ENCODE results near the gene PUS3.
A peak's percentile ranks its signal among the peaks of the same experiment; 100 is the strongest.

The PUS3 gene

DNA sequence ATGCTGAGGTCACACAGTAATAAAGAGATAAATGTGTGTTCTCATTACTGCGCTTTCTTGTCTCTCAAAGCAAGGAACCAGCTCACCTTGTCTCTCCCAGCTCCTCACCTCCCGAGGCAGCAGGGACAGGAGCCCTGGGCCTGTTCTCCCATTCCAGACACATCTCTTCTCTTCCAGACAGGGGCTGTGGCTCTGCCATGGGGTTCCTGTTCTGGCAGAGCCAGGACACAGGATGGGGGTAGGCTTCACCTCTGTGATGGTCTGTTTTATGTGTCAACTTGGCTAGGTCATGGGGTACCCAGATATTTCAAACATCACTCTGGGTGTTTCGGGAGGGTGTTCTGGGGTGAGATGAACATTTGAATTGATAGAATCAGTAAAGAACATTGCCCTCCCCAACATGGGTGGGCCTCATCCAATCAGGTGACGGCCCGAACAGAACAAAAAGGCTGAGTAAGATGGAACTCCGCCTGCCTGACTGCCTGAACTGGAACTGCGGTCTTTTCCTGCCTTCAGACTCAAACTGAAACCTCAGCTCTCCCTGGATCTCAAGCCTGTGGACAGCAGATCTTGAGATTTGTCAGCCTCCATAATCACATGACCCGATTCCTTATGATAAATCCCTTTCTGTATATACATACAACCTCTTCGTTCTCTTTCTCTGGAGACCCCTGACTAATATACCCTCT, 40.8 kb upstream of the PUS3 start:
- DNase-seq (ENCODE audit: low spot score) = no peak
- TF ChIP-seq, protein P1, sequence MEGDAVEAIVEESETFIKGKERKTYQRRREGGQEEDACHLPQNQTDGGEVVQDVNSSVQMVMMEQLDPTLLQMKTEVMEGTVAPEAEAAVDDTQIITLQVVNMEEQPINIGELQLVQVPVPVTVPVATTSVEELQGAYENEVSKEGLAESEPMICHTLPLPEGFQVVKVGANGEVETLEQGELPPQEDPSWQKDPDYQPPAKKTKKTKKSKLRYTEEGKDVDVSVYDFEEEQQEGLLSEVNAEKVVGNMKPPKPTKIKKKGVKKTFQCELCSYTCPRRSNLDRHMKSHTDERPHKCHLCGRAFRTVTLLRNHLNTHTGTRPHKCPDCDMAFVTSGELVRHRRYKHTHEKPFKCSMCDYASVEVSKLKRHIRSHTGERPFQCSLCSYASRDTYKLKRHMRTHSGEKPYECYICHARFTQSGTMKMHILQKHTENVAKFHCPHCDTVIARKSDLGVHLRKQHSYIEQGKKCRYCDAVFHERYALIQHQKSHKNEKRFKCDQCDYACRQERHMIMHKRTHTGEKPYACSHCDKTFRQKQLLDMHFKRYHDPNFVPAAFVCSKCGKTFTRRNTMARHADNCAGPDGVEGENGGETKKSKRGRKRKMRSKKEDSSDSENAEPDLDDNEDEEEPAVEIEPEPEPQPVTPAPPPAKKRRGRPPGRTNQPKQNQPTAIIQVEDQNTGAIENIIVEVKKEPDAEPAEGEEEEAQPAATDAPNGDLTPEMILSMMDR (IDR thresholded peaks at IDR 0.05; ENCODE audit: extremely low read depth, missing control alignments) = no peak

DNA sequence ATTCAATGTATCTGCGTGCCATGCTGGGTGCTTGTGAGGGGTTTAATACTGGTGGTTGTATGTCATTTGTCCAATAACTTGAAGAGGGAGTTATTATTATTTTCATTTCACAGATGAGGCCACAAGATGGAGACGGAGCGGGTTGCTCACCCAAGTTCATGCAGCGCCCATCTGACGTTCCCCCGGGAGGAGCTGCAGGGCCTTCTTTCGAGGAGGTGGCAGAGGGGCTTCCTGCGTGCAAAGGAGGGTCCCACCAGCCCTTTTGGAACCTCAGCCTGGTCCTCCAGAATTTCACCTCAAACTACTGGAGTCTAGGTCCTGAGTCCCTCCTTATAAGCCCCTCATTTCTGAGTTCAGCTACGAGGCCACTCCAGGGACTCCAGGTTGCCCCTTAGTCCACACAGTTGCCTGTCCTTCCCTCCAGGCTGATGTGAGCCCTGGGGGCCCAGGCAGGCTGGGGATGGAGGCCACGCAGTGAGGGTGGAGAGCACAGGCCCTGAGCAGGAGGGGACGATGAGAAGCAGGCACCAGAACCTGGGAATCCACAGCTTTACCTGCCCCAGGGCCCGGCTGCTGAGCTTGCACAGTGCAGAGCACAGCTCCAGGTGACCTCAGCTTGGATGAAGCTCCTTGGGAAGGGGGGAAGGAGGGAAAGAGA, 39.9 kb upstream of the PUS3 start:
- TF ChIP-seq, protein P1 (IDR thresholded peaks at IDR 0.05; ENCODE audit: extremely low read depth, missing control alignments) = no peak
- DNase-seq (ENCODE audit: low spot score) = no peak

DNA sequence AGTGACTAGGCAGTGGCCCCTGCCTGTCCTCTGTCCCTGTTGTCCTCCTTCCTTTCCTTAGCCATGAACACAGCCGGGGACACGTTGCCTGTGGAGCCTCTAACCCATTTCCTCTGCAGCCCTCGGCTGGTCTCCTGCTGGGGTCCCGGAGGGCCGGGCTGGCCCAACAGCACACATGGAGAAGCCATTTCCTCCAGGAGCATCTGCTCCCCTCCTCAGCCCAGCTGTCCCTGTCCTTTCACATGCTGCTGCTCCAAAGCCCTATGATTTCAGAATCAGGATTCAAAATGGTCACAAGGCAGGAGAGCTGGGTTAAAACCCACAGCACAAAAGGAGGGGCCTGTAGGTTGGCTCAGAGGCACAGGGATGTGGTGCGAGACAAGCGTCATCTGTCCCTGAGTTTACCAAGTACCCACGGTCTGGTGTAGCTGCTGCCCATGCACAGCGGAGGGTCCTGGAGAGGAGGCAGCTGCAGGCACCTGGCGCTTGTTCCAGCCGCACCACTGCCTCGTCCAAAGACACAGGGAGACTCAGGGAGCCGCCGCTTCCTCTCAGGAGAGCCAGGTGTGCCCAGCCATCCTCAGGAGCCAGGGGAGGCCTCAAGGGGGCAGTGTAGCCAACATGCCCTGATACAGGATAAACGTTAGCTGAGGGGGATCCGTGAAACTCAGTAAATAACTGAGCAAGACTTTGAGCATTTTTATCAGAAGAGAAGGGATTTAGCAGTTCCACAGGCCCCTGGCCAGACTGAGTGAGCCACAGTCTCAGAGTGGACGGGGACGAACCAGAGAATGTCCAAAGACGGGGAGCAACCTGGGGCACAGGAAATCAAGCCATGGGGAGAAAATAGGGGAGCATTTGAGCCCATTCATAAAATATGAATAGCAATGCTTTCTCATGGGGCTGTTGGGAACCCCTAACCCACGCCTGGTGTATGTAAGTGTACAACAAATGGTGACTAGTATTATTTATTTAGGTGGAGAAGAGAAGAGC, 38.9 kb upstream of the PUS3 start:
- TF ChIP-seq, protein P1 (IDR thresholded peaks at IDR 0.05; ENCODE audit: extremely low read depth, missing control alignments) = peak; percentile 42
- peak; percentile 71 for DNase-seq (ENCODE audit: low spot score)

DNA sequence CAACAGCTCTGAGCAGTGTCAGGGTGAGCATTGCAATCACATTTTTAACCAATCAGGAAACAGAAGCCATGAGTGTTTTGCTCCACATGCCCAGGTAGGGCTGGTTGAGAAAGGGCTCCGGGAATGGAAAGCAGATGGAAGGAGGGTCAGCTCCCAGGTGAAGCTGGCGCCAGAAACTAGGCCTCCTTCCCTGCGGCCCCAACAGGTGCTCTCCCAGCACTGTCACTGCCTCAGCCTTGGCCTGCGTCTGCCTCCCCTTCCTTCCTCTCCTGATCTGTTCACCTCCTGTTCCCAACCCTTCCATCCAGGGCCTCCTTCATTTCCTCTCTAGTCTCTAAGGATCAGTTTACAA, 38.2 kb upstream of the PUS3 start:
- DNase-seq (ENCODE audit: low spot score) = no peak
- TF ChIP-seq, protein P1 (IDR thresholded peaks at IDR 0.05; ENCODE audit: extremely low read depth, missing control alignments) = no peak

DNA sequence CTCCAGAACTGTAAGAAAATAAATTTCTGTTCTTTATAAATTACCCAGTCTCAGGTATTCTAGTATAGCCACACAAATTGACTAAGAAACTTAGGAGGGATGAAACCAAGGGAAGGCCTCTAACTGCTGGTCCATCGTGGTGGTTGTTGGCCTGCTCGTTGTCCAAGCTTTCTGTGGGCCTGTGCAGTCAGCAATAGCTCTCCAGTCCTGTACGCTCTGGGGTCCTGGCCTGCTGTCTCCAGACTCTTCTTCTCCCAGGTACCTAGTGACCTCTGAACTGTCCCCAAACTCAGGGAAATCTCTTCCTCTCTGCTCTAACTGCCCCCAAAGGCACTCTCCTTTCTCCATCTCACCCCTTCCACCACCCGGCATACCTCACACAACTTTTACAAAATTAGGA, 37.1 kb upstream of the PUS3 start:
- DNase-seq (ENCODE audit: low spot score) = no peak
- TF ChIP-seq, protein P1 (IDR thresholded peaks at IDR 0.05; ENCODE audit: extremely low read depth, missing control alignments) = no peak

DNA sequence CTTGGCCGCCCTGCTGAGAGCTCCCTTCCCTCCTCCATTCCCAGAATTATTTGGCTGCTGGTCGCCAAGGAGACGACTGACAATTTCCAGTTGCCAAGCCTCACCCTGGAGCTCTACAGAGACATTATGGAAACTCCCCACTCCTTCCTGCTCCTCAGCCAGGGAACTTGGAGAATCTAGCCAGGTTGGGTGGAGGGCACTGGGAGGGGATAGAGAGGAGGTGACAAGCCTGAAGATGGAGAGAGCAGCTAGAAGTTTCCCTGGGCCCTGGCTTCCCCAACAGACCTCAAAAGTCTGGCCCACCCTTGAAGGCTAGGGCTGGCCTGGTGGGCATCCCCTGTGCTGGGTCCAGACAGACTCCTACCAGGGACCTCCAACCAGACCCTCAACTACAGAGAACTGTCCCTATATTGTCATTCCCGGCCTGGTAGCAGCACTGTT, 36.1 kb upstream of the PUS3 start:
- TF ChIP-seq, protein P1 (IDR thresholded peaks at IDR 0.05; ENCODE audit: extremely low read depth, missing control alignments) = no peak
- no peak for DNase-seq (ENCODE audit: low spot score)

Data from GM20000 (cell line).